Cardiac fibroblast (primary cell): ENCODE data around the gene DAPK2.
"Not testable (repeated sequence)": the region's sequence is repeated elsewhere in the genome, so short reads cannot be mapped to it uniquely, and the experiment has no call there.

ENCODE experiments used
- DNase-seq, 2 donors: peaks; one replicate each; pipeline versions ENCODE4 v3.0.0 to v3.0.0-alpha.2; 2010; ENCODE audit warnings: low read depth in 2 of 2
- H3K4me3 ChIP-seq, 2 donors: replicated peaks in 1 of 2; 1 replicate in 1 of 2; 2 replicates in 1 of 2; pipeline ENCODE4 v1.5.1; 2011; ENCODE audit warnings: low read depth in 2 of 2, low read length in 2 of 2, mild to moderate bottlenecking in 2 of 2, moderate library complexity in 1 of 2
- TF ChIP-seq, protein P1 (sequence below): IDR thresholded peaks from one replicate; pipeline ENCODE4 v1.5.1; 2011; ENCODE audit warnings: low read depth, mild to moderate bottlenecking, low read length, inconsistent platforms

The DAPK2 gene

DNA sequence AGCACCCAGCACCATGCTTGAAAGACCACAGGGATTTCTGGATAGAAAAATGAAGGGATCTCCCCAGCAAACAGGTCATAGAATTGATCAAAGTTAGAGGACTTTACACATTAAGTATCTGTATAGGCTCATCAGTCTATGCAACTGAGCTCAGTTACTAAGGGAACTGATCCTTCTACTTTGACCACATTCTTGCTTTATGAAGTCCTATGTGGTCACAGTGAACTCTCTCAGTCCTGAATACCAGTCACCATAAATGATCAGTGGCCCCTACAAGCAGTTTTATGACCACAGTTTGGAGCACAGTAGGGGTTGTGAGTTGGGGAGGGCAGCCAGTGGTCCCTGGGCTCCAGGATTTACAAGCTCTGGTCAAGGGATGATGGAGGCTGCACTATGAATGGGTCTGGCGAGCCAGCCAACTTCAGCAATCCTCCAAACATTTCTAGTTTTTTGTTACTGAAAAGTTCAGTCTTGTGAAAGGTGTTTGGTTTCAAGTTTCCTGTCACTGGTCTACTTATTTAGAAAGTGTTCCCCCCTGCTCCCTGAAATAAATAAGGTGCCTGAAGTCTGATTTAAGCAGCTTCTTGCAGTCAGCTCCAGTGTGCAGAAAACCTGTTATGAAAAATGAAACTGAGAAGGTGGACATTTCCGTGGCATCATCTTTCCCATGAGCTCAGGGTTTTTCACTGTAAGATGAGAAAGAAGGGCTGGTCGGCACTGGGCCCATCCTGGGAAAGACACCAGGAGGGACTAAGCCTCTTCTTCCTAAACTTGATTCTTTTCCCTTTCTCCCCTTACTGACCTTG lies 75.5 kb downstream of the DAPK2 start:
- no peak overlapping the region for H3K4me3 ChIP-seq
- TF ChIP-seq, protein P1, sequence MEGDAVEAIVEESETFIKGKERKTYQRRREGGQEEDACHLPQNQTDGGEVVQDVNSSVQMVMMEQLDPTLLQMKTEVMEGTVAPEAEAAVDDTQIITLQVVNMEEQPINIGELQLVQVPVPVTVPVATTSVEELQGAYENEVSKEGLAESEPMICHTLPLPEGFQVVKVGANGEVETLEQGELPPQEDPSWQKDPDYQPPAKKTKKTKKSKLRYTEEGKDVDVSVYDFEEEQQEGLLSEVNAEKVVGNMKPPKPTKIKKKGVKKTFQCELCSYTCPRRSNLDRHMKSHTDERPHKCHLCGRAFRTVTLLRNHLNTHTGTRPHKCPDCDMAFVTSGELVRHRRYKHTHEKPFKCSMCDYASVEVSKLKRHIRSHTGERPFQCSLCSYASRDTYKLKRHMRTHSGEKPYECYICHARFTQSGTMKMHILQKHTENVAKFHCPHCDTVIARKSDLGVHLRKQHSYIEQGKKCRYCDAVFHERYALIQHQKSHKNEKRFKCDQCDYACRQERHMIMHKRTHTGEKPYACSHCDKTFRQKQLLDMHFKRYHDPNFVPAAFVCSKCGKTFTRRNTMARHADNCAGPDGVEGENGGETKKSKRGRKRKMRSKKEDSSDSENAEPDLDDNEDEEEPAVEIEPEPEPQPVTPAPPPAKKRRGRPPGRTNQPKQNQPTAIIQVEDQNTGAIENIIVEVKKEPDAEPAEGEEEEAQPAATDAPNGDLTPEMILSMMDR, result no peak
- no peak for DNase-seq

DNA sequence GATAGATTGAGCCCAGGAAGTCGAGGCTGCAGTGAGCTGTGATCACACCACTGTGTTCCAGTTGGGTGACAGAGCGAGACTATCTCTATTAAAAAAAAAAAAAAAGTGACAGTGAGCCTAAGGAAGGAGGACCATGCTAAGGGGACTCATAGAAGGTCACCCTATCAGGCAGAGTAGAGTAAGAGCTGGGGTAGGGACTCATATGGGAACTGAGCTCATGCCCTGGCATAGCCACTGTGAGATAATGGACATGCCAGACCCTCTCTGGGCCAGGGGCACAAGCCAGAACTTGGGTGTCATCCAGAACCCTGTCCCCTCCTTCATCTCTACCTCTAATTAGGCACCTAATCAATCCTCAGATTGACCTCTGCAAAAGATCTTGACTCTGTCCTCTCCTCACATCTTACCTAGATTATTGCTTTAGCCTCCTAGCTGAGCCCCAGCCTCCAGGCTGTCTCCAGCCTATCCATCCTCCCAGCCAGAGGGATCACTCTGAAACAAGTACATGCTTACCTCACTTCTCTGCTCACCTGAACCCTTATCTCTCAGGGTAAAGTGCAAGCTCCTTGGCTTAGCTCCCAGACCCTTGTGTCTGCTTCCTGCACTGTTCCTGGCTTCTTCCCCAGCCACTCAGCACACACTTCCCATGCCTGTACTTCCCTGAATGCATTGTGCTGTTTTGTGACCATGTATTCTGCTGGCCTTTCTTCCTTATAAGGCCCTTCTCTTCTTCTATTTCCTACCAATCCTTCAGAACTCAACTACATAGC lies 76.4 kb downstream of the DAPK2 start:
- H3K4me3 ChIP-seq, result no peak overlapping the region
- TF ChIP-seq, protein P1, result no peak
- peak; percentile 11 to 14 for DNase-seq

DNA sequence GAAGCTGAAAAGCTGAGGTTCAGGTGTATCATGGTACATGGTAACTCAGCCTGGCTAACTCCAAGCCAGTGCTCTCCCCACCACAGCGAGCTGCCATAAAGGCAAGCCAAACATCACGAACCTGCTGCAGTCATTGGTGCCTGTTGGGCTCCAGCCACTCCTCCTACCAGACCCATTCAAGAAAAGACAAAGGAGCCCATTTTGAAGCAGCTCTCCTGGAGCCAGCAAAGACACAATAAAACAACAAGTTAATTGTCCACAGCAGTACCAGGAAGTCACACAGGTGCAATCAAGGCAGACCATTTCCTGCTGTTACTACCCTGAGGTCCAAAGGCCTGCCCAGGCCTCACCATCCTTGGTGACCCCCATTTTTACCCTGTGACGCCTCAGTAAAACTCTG lies 77.6 kb downstream of the DAPK2 start:
- no peak overlapping the region for H3K4me3 ChIP-seq
- no peak for DNase-seq
- TF ChIP-seq, protein P1, result no peak

DNA sequence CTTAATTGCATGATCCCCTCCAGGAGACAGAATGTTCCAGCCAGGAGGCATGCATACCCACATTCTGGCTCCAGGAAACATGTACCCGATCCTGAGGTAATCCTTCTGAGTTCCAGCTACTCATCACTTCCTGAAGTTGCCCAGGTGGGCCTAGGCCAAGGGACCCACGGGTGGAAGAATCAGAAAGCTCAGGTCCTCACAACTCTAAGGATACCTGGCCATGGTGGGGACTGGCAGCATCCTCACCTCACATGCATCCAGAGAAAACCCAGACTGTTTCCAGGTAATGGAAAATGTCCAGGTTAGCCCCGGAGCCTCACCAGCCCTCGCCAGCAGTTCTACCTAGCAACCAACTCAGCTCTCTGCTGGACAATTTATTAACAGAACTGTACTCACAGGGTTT lies 78.2 kb downstream of the DAPK2 start:
- DNase-seq, result no peak
- TF ChIP-seq, protein P1, result no peak
- H3K4me3 ChIP-seq, result no peak overlapping the region

- TF ChIP-seq, protein P1, result no peak
- H3K4me3 ChIP-seq, result no peak overlapping the region
- no peak for DNase-seq
Measured at GRCh38 chr15:63967616-63968015, 78.7 kb downstream of the DAPK2 start.

- not testable (repeated sequence) for DNase-seq, H3K4me3 ChIP-seq
Measured at GRCh38 chr15:63962947-63963721, 83.2 kb downstream of the DAPK2 start.

DNA sequence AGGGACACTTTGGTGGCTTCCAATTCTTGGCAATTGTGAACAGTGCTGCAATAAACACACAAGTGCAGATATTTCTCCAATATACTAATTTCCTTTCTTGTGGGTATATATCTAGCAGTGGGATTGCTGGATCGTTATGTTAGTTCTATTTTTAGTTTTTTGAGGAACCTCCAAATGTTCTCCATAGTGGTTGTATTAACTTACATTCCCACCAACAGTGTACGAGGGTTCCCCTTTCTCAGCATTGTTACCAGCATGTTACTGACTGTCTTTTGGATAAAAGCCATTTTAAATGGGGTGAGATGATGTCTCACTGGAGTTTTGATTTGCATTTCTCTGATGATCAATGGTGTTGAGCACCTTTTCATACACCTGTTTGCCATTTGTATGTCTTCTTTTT lies 92.8 kb downstream of the DAPK2 start:
- H3K4me3 ChIP-seq, result no peak overlapping the region
- DNase-seq, result no peak
- TF ChIP-seq, protein P1, result no peak
